Activated naive CD4-positive, alpha-beta T cell treated with anti-CD3 and anti-CD28 coated beads for 36 hours (primary cell): ENCODE data around the gene IL36G. TPM values are rescaled to one million over a fixed set of nuclear protein-coding genes. Genes with fewer than 3 reads are reported as not detected.
A peak's percentile ranks its signal among the peaks of the same experiment; 100 is the strongest.

Source experiments
- CTCF ChIA-PET: fragments of 350-600 bp; sonication (Branson Sonifier 250); formaldehyde crosslinking; loops from one replicate; lab custom pipeline; 2021; ENCODE audit warnings: antibody characterized with exemption; lab: Charles Lee
- DNase-seq: peaks from one replicate; pipeline ENCODE4 v3.0.0-alpha.2; 2020
- H3K27ac Mint-ChIP-seq: one replicate; pipeline ENCODE4 v1.8.0; 2021; ENCODE audit warnings: mild to moderate bottlenecking, mixed read lengths
- H3K27me3 Mint-ChIP-seq: one replicate; pipeline ENCODE4 v1.8.0; 2021; ENCODE audit warnings: low read depth, mixed read lengths
- H3K36me3 Mint-ChIP-seq: one replicate; pipeline ENCODE4 v1.8.0; 2021; ENCODE audit warnings: low read depth, mixed read lengths
- H3K4me1 Mint-ChIP-seq: one replicate; pipeline ENCODE4 v1.8.0; 2021; ENCODE audit warnings: low read depth, mixed read lengths
- H3K4me3 Mint-ChIP-seq: one replicate; pipeline ENCODE4 v1.8.0; 2021; ENCODE audit warnings: mild to moderate bottlenecking, moderate library complexity, mixed read lengths
- H3K9me3 Mint-ChIP-seq: one replicate; pipeline ENCODE4 v1.8.0; 2021; ENCODE audit warnings: mixed read lengths
- intact Hi-C: fragments of 100-400 bp; cut with micrococcal nuclease; formaldehyde crosslinking; loops from one replicate; pipeline ENCODE4 v1.15.1; 2023
- total RNA-seq, 2 experiments: library from RNA; stranded (reverse); gene quantifications; one replicate each; pipeline ENCODE4 v1.2.3, GENCODE V29; 2021

Gene IL36G
- total RNA-seq, 2 experiments from 2014 or later: not detected

GRCh38 chr2:112979731-112980130 lies 1.9 kb downstream of the IL36G start:
- DNase-seq: no peak
- CTCF ChIA-PET: interaction anchor here (0.9 to 2.3 kb wide), 3 partner anchors 19 to 70 kb away, joined by 3 to 9 read pairs (median 5); no protein-coding TSS in a partner anchor
- no peak overlapping the region for H3K4me3 Mint-ChIP-seq
- H3K36me3 Mint-ChIP-seq: no peaks in the 10 kb centered on the region
- intact Hi-C loops: loop anchor here (1.0 kb wide), 1 partner anchor 17 kb away; no protein-coding TSS in a partner anchor
- no peaks in the 10 kb centered on the region for H3K27me3 Mint-ChIP-seq
- H3K4me1 Mint-ChIP-seq: peaks cover 38% of the 10 kb centered on the region
- no peak overlapping the region for H3K27ac Mint-ChIP-seq
- H3K9me3 Mint-ChIP-seq: no peaks in the 10 kb centered on the region

GRCh38 chr2:112980537-112980936 lies 2.7 kb downstream of the IL36G start:
- Mint-ChIP-seq H3K27me3 (no peaks in the 10 kb centered on the region), H3K4me3 (no peak overlapping the region), H3K4me1 (peaks cover 43% of the 10 kb centered on the region), H3K27ac (peak overlapping the region; percentile 67), H3K9me3 (no peaks in the 10 kb centered on the region), H3K36me3 (no peaks in the 10 kb centered on the region)
- intact Hi-C loops: loop anchor here (1.0 kb wide), 1 partner anchor 16 kb away; no protein-coding TSS in a partner anchor
- DNase-seq: peak; percentile 48
- CTCF ChIA-PET: interaction anchor here (2.3 kb wide), 1 partner anchor 22 kb away, joined by 9 read pairs; no protein-coding TSS in a partner anchor

- peak overlapping the region; percentile 31 for H3K27ac Mint-ChIP-seq
- no peaks in the 10 kb centered on the region for H3K27me3 Mint-ChIP-seq
- H3K4me1 Mint-ChIP-seq: peaks cover 22% of the 10 kb centered on the region
- intact Hi-C loops: no loop called here
- peak; percentile 59 for DNase-seq
- CTCF ChIA-PET: interaction anchor here (0.6 to 1.0 kb wide), 2 partner anchors 12 to 165 kb away, joined by 3 read pairs; no protein-coding TSS in a partner anchor
- H3K36me3 Mint-ChIP-seq: no peaks in the 10 kb centered on the region
- no peak overlapping the region for H3K4me3 Mint-ChIP-seq
- H3K9me3 Mint-ChIP-seq: peaks cover 6% of the 10 kb centered on the region
Observed at GRCh38 chr2:112985090-112985489, 7.3 kb downstream of the IL36G start.

GRCh38 chr2:112989611-112990010 lies 11.8 kb downstream of the IL36G start:
- intact Hi-C loops: no loop called here
- Mint-ChIP-seq H3K36me3 (peaks cover 1% of the 10 kb centered on the region), H3K27me3 (no peaks in the 10 kb centered on the region), H3K4me1 (peaks cover 18% of the 10 kb centered on the region), H3K27ac (no peak overlapping the region), H3K4me3 (no peak overlapping the region), H3K9me3 (peaks cover 18% of the 10 kb centered on the region)
- DNase-seq: no peak
- CTCF ChIA-PET: no interaction called here

GRCh38 chr2:112993831-112994230 lies 16.0 kb downstream of the IL36G start:
- no peak for DNase-seq
- peaks cover 1% of the 10 kb centered on the region for H3K36me3 Mint-ChIP-seq
- intact Hi-C loops: no loop called here
- no peak overlapping the region for H3K27ac Mint-ChIP-seq
- CTCF ChIA-PET: no interaction called here
- H3K4me1 Mint-ChIP-seq: peaks cover 34% of the 10 kb centered on the region
- no peak overlapping the region for H3K4me3 Mint-ChIP-seq
- H3K27me3 Mint-ChIP-seq: no peaks in the 10 kb centered on the region
- H3K9me3 Mint-ChIP-seq: peaks cover 21% of the 10 kb centered on the region

GRCh38 chr2:112994648-112995047 lies 16.8 kb downstream of the IL36G start:
- no peak for DNase-seq
- Mint-ChIP-seq H3K4me3 (no peak overlapping the region), H3K27me3 (no peaks in the 10 kb centered on the region), H3K9me3 (peaks cover 26% of the 10 kb centered on the region), H3K27ac (no peak overlapping the region), H3K36me3 (peaks cover 4% of the 10 kb centered on the region), H3K4me1 (peaks cover 34% of the 10 kb centered on the region)
- intact Hi-C loops: loop anchor here (5.0 kb wide), 1 partner anchor 63 kb away; the partner anchor contains the start of gene IL36RN
- CTCF ChIA-PET: no interaction called here

- Mint-ChIP-seq H3K27ac (peak overlapping the region; percentile 60), H3K4me3 (peak overlapping the region; percentile 67), H3K4me1 (peaks cover 34% of the 10 kb centered on the region), H3K27me3 (no peaks in the 10 kb centered on the region), H3K9me3 (peaks cover 30% of the 10 kb centered on the region), H3K36me3 (peaks cover 8% of the 10 kb centered on the region)
- intact Hi-C loops: loop anchor here (5.0 kb wide), 1 partner anchor 62 kb away; the partner anchor contains the start of gene IL36RN
- CTCF ChIA-PET: no interaction called here
- DNase-seq: peak; percentile 49
Observed at GRCh38 chr2:112995346-112995920, 17.6 kb downstream of the IL36G start.

- CTCF ChIA-PET: interaction anchor here (1.0 kb wide), 1 partner anchor 11 kb away, joined by 3 read pairs; no protein-coding TSS in a partner anchor
- H3K27me3 Mint-ChIP-seq: no peaks in the 10 kb centered on the region
- DNase-seq: peak; percentile 93
- H3K9me3 Mint-ChIP-seq: peaks cover 41% of the 10 kb centered on the region
- peaks cover 34% of the 10 kb centered on the region for H3K4me1 Mint-ChIP-seq
- H3K27ac Mint-ChIP-seq: peak overlapping the region; percentile 80
- no peak overlapping the region for H3K4me3 Mint-ChIP-seq
- H3K36me3 Mint-ChIP-seq: peaks cover 19% of the 10 kb centered on the region
- intact Hi-C loops: loop anchor here (1.0 to 5.0 kb wide), 4 partner anchors 16 to 232 kb away; partner anchors contain the start of genes CKAP2L and IL36RN
Observed at GRCh38 chr2:112996635-112997034, 18.8 kb downstream of the IL36G start.

GRCh38 chr2:112997151-112997550 lies 19.3 kb downstream of the IL36G start:
- CTCF ChIA-PET: interaction anchor here (1.0 kb wide), 1 partner anchor 12 kb away, joined by 3 read pairs; no protein-coding TSS in a partner anchor
- H3K27ac Mint-ChIP-seq: peak overlapping the region; percentile 80
- no peak overlapping the region for H3K4me3 Mint-ChIP-seq
- peaks cover 19% of the 10 kb centered on the region for H3K36me3 Mint-ChIP-seq
- no peaks in the 10 kb centered on the region for H3K27me3 Mint-ChIP-seq
- H3K9me3 Mint-ChIP-seq: peaks cover 39% of the 10 kb centered on the region
- intact Hi-C loops: loop anchor here (2.0 to 5.0 kb wide), 2 partner anchors 60 to 178 kb away; partner anchors contain the start of gene IL36RN
- H3K4me1 Mint-ChIP-seq: peaks cover 34% of the 10 kb centered on the region
- DNase-seq: no peak

GRCh38 chr2:113000436-113000835 lies 22.6 kb downstream of the IL36G start:
- intact Hi-C loops: no loop called here
- no peak for DNase-seq
- H3K4me3 Mint-ChIP-seq: no peak overlapping the region
- CTCF ChIA-PET: no interaction called here
- peaks cover 22% of the 10 kb centered on the region for H3K4me1 Mint-ChIP-seq
- H3K27me3 Mint-ChIP-seq: no peaks in the 10 kb centered on the region
- H3K9me3 Mint-ChIP-seq: peaks cover 32% of the 10 kb centered on the region
- no peak overlapping the region for H3K27ac Mint-ChIP-seq
- H3K36me3 Mint-ChIP-seq: peaks cover 18% of the 10 kb centered on the region

- Mint-ChIP-seq H3K4me3 (no peak overlapping the region), H3K27ac (no peak overlapping the region), H3K4me1 (peaks cover under 1% of the 10 kb centered on the region), H3K9me3 (peaks cover 32% of the 10 kb centered on the region), H3K36me3 (peaks cover 18% of the 10 kb centered on the region), H3K27me3 (no peaks in the 10 kb centered on the region)
- DNase-seq: no peak
- CTCF ChIA-PET: interaction anchor here (0.8 to 1.3 kb wide), 3 partner anchors 34 to 78 kb away, joined by 3 to 5 read pairs (median 3); no protein-coding TSS in a partner anchor
- intact Hi-C loops: no loop called here
Observed at GRCh38 chr2:113002677-113003076, 24.9 kb downstream of the IL36G start.

GRCh38 chr2:113005030-113005509 lies 27.3 kb downstream of the IL36G start, which contains the start of gene IL36A:
TSS of gene IL36A (plus strand) at chr2:113005459. CDS start at chr2:113005872, 413 bp downstream.
- H3K36me3 Mint-ChIP-seq: peaks cover 14% of the 10 kb centered on the region
- intact Hi-C loops: no loop called here
- H3K27ac Mint-ChIP-seq: no peak within 1 kb of the TSS
- CTCF ChIA-PET: no interaction called here
- DNase-seq: no peak
- H3K27me3 Mint-ChIP-seq: no peaks in the 10 kb centered on the region
- H3K4me1 Mint-ChIP-seq: peaks cover 5% of the 10 kb centered on the region
- H3K4me3 Mint-ChIP-seq: no peak within 1 kb of the TSS
- peaks cover 17% of the 10 kb centered on the region for H3K9me3 Mint-ChIP-seq
